ENCODE measurements around the gene SNTG2.
"Not testable (repeated sequence)": the region's sequence is repeated elsewhere in the genome, so short reads cannot be mapped to it uniquely, and the experiment has no call there.

Gene SNTG2

DNA sequence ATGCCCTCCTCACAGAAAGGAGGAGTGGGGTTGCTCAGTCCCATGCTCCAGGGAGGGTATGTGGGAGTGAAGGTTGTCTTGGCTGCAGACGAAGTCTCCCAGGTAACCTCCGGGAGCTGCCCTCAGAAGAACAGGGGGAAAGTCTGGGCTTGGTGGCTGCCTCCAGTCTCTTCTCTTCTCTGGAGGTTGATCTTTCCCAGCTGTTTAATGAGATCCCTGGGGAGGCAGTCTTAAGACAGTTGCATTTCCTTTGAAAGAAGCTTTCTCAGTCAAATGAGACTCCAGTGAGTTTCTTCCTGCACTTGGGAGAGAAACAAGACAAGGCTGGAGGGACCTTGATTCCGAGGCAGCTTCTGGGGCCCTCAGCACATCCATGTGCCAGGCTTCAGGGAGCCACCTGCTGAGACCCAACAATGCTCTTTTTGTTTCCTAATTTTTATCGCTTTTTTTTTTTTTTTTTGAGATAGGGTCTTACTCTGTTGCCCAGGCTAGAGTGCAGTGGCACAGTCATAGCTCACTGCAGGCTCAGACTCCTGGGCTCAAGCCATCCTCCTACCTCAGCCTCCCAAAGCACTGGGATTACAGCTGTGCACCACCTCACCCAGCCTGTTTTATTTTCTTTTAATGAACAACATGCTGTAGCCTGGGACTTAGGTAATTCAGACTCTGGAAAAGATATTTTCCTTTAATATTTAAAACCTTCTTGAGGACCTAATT lies 390.9 kb downstream of the SNTG2 start:
- DNase-seq, result no peak

DNA sequence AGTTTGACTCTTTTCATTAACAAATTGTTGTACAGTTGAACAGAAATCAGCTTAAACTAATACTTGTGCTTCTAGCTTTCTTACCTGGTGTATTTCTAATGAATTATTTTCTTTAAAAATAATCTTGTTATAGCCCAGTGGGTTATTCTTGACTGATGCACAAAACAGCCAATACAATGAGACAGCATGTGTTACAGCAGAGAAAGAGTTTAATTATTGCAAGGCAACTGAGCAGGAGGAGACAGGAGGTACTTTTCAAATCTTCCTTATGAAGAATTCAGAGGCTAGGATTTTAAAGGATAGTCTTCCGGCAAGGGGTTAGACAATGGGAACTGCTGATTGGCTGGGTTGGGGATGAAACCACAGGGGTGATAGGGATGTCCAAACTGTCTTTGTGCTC lies 398.1 kb downstream of the SNTG2 start:
- DNase-seq, result no peak

DNA sequence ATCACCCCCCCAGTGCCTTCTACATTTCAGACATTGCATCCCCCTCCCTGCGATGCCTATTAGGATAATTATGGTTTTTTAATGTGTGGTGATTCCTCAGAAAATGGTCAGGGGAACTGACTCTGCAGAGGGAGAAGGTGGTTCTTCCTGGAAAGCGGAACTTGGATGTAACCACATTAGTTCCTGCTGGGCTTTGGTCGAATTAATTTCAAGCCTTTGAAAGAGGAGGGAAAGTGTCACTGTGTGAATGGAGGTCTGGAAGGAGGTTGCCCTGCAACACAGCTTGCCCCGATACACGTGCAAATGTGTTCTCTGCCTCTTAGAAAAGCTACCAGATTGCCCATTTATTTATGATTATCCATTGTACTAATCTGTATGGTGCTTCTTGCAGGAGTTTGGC lies 399.5 kb downstream of the SNTG2 start:
- DNase-seq, result no peak

GRCh38 chr2:1353124-1353523 lies 402.5 kb downstream of the SNTG2 start:
- no peak for DNase-seq

GRCh38 chr2:1353543-1353942 lies 402.9 kb downstream of the SNTG2 start:
- DNase-seq, result no peak

DNA sequence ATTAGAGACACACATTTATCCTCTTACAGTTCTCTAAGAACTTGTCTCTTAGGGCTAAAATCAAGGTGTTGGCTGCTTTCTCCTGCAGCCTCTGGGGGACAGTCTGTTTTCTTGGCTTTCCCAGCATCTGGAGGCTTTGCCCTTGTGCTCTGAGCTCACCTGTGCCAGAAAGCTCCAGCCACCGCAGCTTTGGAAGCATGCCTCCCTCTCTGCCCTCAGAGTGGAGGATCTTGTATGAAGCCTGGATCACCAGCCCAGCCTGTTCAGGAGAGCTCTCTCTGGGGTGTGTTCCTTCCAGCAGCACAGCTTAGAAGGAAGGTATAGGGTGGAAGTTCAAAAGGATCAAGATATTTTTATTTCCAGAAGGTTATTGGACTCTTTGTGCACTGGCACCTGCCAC lies 409.5 kb downstream of the SNTG2 start:
- DNase-seq, result no peak

DNA sequence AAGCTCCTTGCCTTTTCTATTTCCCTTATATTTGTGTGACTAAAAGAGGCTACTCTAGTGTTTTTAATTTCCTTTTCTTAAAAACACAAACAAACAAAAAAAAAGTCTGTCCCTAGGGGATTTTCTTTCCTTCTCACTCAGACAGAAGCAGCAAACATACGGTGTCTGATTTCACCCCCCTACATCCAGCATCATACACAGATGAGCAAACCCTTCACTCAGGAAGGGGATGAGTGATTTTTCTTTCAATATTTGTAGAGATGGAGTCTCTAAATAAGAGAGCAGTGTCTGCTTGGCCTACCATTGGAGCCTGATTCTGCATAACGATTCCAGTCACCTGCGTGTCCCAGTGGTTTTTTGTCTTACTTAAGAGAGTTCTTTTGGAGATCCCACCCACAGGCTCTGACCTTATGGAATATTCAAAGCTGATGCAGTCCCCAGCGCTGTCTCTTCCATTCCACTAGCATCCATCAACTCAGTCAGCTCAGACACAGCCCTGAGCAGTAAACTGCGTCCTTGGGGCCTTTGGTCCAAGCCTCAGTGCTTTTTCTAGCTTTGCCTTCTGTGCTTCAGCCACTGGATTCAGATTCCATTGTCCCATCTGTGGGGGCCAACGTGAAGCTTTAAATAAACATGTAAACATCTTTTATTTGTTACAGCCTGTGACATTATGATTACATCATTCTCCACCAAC lies 410.1 kb downstream of the SNTG2 start:
- DNase-seq, result no peak

DNA sequence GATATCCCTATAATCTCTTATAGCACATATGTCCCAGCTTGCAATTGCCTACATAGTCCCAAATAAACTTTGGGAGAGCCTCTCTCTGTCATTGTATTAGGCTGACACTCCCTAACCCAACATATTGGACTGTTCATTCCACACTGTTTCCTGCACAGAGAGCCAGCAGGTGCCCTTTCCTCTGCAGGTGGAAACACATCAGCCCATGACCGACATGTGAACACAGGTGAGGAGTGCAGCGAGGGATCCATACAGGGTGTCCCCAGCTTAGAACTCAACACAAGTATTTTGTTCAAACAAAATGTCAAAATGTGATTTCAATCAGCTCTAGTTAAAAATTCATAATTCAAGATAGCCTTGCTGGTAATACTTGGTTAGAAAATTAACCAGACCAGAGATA lies 412.7 kb downstream of the SNTG2 start:
- no peak for DNase-seq

DNA sequence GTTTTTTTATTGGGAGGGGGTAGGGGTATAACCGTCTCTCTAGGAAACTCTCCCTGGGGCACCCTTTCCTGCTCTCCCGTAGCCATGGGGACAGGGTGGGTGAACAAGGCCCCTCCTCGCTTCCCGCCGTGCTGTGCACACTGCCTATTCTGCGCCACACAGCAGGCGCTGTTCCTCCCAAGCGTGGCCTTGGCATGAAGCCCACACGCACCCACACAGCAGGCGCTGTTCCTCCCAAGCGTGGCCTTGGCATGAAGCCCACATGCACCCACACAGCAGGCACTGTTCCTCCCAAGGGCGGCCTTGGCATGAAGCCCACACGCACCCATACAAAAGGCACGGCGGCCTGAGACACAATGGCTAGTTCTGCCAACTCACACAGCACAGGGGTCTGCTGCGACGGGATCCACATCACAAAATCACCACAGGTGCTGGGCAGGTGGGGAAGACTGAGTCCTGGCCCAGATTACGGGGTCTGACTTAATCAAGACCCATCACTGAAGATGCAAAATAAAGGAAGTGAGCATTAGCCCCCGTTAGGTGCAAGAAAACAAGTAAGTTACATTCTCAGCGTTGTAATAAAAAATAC lies 416.0 kb downstream of the SNTG2 start:
- no peak for DNase-seq

DNA sequence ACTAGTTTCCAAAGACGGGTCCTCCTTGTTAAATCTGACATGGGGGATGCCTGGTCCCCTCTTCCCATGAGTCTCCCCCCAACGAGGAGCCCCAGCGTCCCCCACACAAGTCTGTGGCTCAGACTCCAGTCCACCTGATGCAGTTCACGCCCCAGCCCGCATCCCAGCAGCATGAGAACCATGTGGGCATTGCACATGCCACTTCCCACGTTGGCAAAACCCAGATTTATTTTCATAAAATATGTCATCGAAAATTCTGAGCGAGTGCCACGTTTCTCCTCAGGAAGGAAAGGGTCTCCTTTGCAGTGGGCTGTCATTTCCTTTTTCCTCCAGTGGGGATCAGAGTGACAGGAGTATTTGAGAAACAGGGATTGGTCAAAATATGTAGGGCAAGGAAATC lies 417.0 kb downstream of the SNTG2 start:
- DNase-seq, result no peak

GRCh38 chr2:1369905-1370304 lies 419.3 kb downstream of the SNTG2 start:
- no peak for DNase-seq

DNA sequence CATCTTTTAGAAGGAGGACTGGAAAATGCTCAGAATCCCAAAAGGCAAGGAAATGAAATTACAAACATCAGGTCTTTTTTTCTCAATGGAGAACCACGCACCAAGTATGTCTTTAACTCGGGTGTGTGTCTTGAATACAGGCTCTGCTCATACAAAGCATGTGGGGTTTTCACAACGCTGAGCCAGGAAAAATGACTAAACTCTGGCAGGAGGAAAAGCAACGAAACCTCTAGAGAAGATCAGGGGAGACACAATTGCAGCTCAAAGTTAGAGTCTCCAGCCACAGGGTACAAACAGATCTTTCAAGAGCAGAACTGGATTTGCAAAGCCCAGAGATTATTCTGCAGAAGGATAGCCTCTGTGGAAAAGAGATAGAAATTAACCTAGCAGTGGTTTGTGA lies 419.8 kb downstream of the SNTG2 start:
- no peak for DNase-seq

GRCh38 chr2:1371082-1371481 lies 420.4 kb downstream of the SNTG2 start:
- no peak for DNase-seq

GRCh38 chr2:1373830-1374229 lies 423.2 kb downstream of the SNTG2 start:
- DNase-seq, result no peak

DNA sequence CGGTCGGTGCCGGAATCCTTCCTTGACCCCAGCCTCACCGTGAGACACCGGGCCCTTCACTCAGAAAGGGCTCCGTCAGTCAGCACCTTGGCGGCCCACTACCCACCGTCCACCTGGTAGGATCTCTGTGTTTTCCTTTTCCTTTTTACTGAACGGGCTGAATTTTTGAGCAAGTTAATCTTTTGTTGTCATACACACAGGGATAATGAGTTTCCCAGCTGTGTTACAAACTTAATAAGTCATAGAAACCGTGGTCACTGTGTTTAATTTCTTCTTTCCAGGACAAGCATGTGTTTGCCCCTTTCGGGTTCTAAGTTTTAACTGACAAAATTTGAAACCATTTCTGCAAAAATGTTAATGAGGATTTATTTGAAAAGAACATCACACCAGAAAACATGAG lies 423.6 kb downstream of the SNTG2 start:
- DNase-seq, result no peak

GRCh38 chr2:1375794-1376193 lies 425.1 kb downstream of the SNTG2 start:
- DNase-seq, result no peak

DNA sequence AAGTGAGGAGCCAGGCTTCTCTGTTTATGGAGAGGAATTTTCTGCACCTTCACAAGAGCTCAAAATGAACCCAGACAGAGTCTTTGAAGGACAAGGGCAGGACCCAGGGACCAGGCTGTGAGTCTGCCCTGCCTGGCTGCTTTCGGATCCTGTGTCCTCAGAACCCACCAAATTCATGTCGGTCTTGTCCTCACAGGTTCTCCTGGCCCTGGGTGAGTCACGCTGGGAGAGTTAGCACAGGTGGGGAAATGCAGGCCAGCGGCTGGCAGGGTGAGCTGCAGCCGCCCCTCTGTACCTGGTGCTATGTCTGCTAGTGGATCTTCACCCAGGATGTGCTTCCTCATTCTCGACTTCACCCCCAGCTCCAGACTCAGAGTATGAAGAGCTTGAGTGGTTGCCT lies 426.8 kb downstream of the SNTG2 start:
- no peak for DNase-seq

DNA sequence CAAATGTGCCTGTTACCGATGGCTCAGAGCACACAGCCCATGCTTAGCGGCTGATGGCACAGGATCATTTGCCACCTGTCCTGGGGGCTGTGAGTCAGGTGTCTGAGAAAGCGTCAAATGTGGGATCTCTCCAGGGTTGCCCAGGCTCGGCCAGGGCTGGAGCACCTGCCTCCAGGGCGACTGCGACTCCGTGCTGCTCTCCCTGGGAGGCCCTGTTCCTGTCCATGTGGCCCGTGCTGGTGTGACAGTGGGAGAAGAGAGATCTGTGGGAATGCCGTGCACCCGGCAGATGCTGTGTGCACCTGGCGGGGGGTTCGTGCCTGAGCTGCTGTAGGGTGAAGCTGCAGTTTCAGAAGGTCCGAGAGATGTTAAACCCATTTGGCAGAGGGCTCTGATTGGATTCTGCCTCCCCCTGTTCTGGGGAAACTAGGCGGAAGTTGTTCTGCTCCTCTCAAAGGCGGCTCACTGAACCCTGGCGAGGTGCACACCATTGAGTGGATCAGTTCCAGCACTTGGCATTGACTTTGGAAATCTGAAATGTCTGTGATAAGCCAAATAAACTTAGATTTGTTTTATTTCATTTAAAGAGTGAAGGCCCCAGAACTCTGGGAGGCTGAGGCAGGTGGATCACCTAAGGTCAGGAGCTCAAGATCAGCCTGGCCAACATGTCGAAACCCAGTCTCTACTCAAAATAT lies 428.0 kb downstream of the SNTG2 start:
- no peak for DNase-seq

DNA sequence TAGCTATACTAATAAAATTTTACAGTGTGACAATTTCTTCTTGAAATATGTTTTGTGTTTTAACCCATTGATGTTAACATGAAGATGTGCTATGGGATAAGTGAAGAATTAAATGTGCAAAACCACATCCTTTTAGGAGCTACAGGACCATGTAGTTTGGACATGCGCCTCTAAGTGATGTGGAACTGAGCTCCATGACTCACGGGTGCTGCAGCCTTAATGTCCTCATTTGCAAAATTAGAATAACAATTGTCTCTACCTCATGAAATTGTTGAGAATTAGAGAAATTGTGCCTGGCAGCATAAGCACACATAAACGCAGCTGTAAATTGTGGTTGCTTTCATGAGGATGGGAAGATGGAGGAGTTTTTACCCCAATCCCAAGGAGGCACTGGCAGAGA lies 431.0 kb downstream of the SNTG2 start:
- DNase-seq, result no peak

GRCh38 chr2:1387954-1388725 lies 437.5 kb downstream of the SNTG2 start:
- DNase-seq, result not testable (repeated sequence)

DNA sequence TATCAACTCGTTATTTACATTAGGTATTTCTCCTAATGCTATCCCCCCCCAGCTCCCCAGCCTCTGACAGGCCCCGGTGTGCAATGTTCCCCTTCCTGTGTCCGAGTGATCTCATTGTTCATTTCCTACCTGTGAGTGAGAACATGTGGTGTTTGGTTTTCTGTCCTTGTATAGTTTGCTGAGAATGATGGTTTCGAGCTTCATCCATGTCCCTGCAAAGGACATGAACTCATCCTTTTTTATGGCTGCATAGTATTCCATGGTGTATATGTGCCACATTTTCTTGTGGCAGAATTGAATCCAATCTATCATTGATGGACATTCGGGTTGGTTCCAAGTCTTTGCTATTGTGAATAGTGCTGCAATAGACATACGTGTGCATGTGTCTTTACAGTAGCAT lies 439.5 kb downstream of the SNTG2 start:
- not testable (repeated sequence) for DNase-seq

- DNase-seq, result no peak
Measured at GRCh38 chr2:1393321-1393720, 442.7 kb downstream of the SNTG2 start.

All from NCI-H226 (cell line).